Hepatocyte (in vitro differentiated cells): ENCODE results near the gene APBA1. TPM values are rescaled to one million over a fixed set of nuclear protein-coding genes. Genes with fewer than 3 reads are reported as not detected.

Experiments
- DNase-seq: peaks from one replicate; pipeline ENCODE4 v3.0.0-alpha.2; 2016; ENCODE audit warnings: low spot score
- H2AFZ ChIP-seq: fragments of 200-600 bp; sonication (generic); 2 replicates; pipeline ENCODE4 v1.6.0; 2016; ENCODE audit warnings: antibody characterized with exemption, mild to moderate bottlenecking
- H3K27ac ChIP-seq: fragments of 200-600 bp; sonication (generic); 2 replicates; pipeline ENCODE4 v1.5.1; 2016; ENCODE audit warnings: mild to moderate bottlenecking
- H3K27me3 ChIP-seq: fragments of 200-600 bp; sonication (generic); 2 replicates; pipeline ENCODE4 v1.6.1; 2016
- H3K36me3 ChIP-seq: fragments of 200-600 bp; sonication (generic); replicated peaks from 2 replicates; pipeline ENCODE4 v1.5.1; 2016; ENCODE audit warnings: low read depth; ENCODE audit not compliant: insufficient read depth
- H3K4me1 ChIP-seq: fragments of 200-600 bp; sonication (generic); 2 replicates; pipeline ENCODE4 v1.5.1; 2016; ENCODE audit warnings: mild to moderate bottlenecking, moderate library complexity; ENCODE audit not compliant: insufficient read depth
- H3K4me2 ChIP-seq: fragments of 200-600 bp; sonication (generic); 2 replicates; pipeline ENCODE4 v1.6.0; 2016
- H3K4me3 ChIP-seq: fragments of 200-600 bp; sonication (generic); 2 replicates; pipeline ENCODE4 v1.5.1; 2016; ENCODE audit warnings: mild to moderate bottlenecking
- H3K79me2 ChIP-seq: fragments of 200-600 bp; sonication (generic); 2 replicates; pipeline ENCODE4 v1.6.0; 2017; ENCODE audit warnings: mild to moderate bottlenecking
- H3K9me2 ChIP-seq: fragments of 200-600 bp; sonication (generic); replicated peaks from 2 replicates; pipeline ENCODE4 v1.6.0; 2017; ENCODE audit warnings: mild to moderate bottlenecking; ENCODE audit not compliant: insufficient read depth
- H3K9me3 ChIP-seq: fragments of 200-600 bp; sonication (generic); 2 replicates; pipeline ENCODE4 v1.5.1; 2016; ENCODE audit warnings: low read depth, mild to moderate bottlenecking
- H4K20me1 ChIP-seq: fragments of 200-600 bp; sonication (generic); 2 replicates; pipeline ENCODE4 v1.6.0; 2016; ENCODE audit warnings: mild to moderate bottlenecking; ENCODE audit not compliant: insufficient read depth, poor library complexity, severe bottlenecking
- EZH2 ChIP-seq: fragments of 200-600 bp; sonication (generic); IDR thresholded peaks from 2 replicates; pipeline ENCODE4 v1.6.1; 2016; ENCODE audit warnings: antibody characterized with exemption, mild to moderate bottlenecking, borderline replicate concordance
- EZH2phosphoT487 ChIP-seq: fragments of 200-600 bp; sonication (generic); IDR thresholded peaks from one replicate; pipeline ENCODE4 v1.6.1; 2018; ENCODE audit warnings: antibody characterized with exemption, mild to moderate bottlenecking, low read depth, moderate library complexity; ENCODE audit not compliant: unreplicated experiment, severe bottlenecking
- WGBS: methylation state at CpG from one replicate; pipeline ENCODE4 v1.1.6; 2016; ENCODE audit warnings: low lambda C conversion rate; ENCODE audit errors: missing lambda C conversion rate; 5-methylcytosine and 5-hydroxymethylcytosine counted together
- polyA plus RNA-seq: library from polyadenylated mRNA; unstranded; fragments of >200 nt; fragmentation: Nextera tagmentation; extraction: Ambion mirVana; gene quantifications from 2 replicates; pipeline ENCODE4 v1.2.1, GENCODE V29; 2016
- total RNA-seq: library from RNA; depleted of rRNA; stranded (reverse); fragments of >200 nt; gene quantifications from 2 replicates; pipeline ENCODE4 v1.2.3, GENCODE V29; 2014
- TF ChIP-seq, protein P1 (sequence below): fragments of 200-600 bp; sonication (generic); IDR thresholded peaks from 2 replicates; pipeline ENCODE4 v1.5.1; 2016; ENCODE audit warnings: antibody characterized with exemption, mild to moderate bottlenecking; ENCODE audit not compliant: poor library complexity

The APBA1 gene
- total and polyA plus RNA-seq, 2 experiments from 2014 or later, result 1.5 to 12.0 TPM

DNA sequence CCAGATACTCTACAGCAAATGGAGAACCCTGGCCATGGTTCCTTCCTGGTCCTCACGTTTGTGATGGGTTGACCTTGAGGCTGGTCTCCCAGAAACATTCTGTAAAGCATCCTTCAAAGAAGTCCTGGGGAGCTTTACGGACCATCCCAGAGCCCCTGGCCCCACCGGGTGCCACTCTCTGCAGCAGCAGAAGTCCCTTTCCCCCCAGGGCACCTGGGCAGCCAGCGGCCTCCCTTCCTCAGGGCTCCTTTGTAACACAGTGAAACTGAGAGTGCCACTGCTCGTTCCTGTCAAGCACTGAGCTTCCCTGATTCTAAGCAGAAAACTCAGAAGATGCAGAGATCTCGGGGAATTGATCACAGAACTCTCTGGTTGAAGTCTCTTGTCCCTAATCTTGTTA, 242.9 kb downstream of the APBA1 start:
- 81% methylated on average over 6 of the region's 6 CpGs for WGBS
- H3K27me3 ChIP-seq, result no peaks in the 10 kb centered on the region
- no peak overlapping the region for H3K4me2 ChIP-seq
- no peaks in the 10 kb centered on the region for H3K36me3 ChIP-seq
- H3K79me2 ChIP-seq, result no peaks in the 10 kb centered on the region
- TF ChIP-seq, protein P1, sequence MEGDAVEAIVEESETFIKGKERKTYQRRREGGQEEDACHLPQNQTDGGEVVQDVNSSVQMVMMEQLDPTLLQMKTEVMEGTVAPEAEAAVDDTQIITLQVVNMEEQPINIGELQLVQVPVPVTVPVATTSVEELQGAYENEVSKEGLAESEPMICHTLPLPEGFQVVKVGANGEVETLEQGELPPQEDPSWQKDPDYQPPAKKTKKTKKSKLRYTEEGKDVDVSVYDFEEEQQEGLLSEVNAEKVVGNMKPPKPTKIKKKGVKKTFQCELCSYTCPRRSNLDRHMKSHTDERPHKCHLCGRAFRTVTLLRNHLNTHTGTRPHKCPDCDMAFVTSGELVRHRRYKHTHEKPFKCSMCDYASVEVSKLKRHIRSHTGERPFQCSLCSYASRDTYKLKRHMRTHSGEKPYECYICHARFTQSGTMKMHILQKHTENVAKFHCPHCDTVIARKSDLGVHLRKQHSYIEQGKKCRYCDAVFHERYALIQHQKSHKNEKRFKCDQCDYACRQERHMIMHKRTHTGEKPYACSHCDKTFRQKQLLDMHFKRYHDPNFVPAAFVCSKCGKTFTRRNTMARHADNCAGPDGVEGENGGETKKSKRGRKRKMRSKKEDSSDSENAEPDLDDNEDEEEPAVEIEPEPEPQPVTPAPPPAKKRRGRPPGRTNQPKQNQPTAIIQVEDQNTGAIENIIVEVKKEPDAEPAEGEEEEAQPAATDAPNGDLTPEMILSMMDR, result no peak
- TF ChIP-seq EZH2phosphoT487, result no peak
- TF ChIP-seq EZH2, result no peak
- no peak overlapping the region for H3K4me3 ChIP-seq
- DNase-seq, result no peak
- H3K4me1 ChIP-seq, result no peaks in the 10 kb centered on the region
- no peaks in the 10 kb centered on the region for H3K9me3 ChIP-seq
- no peaks in the 10 kb centered on the region for H4K20me1 ChIP-seq
- no peak overlapping the region for H3K27ac ChIP-seq
- no peaks in the 10 kb centered on the region for H3K9me2 ChIP-seq
- H2AFZ ChIP-seq, result no peak overlapping the region

DNA sequence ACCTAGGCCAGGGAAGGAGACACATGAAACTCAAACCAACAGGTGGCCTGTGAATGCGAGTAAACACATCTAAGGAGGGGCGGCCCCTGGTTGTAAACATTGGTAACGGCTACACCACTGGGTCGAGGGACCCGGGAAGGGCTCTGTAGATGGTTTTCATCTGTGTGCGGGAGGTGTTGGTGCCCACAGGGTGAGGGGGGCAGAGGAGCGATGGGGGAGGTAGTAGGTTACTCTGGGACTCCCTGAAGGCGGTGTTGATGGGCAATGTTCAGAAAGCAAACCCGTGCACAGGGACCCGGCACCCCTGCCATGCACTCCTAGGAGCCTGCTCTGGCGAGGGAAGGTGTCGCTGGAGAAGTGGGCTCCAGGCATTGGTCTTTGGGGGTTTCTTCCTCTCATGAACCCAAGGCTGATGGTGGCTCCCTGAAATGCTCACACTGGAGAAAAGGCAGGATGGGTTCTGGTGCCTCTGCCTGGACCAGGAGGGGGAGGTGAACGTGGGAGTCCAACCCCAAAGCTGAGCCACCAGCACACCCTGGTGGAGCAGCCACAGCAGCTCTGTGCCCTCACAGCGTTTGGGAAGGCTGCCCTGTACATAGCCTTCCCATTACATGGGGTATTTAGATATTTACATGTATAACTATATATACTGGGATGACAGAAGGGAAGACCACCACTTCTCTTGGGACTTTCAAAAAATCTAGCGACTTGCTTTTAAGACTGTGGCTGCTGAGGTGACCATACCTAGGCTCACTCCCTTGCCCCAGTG, 244.0 kb downstream of the APBA1 start:
- Histone ChIP-seq H4K20me1 (no peaks in the 10 kb centered on the region), H3K9me3 (no peaks in the 10 kb centered on the region), H3K27ac (no peak overlapping the region), H3K36me3 (no peaks in the 10 kb centered on the region), H3K4me2 (no peak overlapping the region), H3K9me2 (no peaks in the 10 kb centered on the region), H3K27me3 (no peaks in the 10 kb centered on the region), H3K79me2 (no peaks in the 10 kb centered on the region), H2AFZ (no peak overlapping the region), H3K4me3 (no peak overlapping the region), H3K4me1 (no peaks in the 10 kb centered on the region)
- WGBS, result 88% methylated on average over 15 of the region's 15 CpGs
- TF ChIP-seq, protein P1, result no peak
- TF ChIP-seq EZH2phosphoT487 (no peak), EZH2 (no peak)
- DNase-seq, result no peak

DNA sequence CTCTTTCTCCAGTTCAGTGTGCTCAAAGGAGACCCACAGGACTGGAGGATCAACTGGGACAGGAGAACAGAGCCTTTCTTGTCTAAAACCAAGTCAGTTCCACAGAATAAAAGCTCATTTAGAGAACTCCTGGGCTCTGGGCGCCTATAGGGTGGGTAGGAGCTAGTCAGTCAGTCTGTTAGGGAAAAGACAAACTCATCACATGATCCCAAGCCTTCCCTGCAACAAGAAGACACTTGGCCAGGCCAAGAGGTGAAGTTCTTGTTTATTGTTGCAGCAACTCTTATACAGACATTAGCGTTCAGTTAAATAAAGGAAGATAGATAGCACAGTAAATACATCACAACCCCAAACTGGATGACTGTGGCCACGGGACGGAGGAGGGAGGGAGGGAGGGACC, 244.9 kb downstream of the APBA1 start:
- H2AFZ ChIP-seq, result no peak overlapping the region
- no peaks in the 10 kb centered on the region for H4K20me1 ChIP-seq
- no peak overlapping the region for H3K27ac ChIP-seq
- H3K79me2 ChIP-seq, result no peaks in the 10 kb centered on the region
- DNase-seq, result no peak
- H3K36me3 ChIP-seq, result no peaks in the 10 kb centered on the region
- no peaks in the 10 kb centered on the region for H3K9me2 ChIP-seq
- H3K4me2 ChIP-seq, result no peak overlapping the region
- no peaks in the 10 kb centered on the region for H3K9me3 ChIP-seq
- H3K27me3 ChIP-seq, result no peaks in the 10 kb centered on the region
- no peak for TF ChIP-seq EZH2
- TF ChIP-seq, protein P1, result no peak
- no peak for TF ChIP-seq EZH2phosphoT487
- WGBS, result 84% methylated on average over 4 of the region's 4 CpGs
- no peak overlapping the region for H3K4me3 ChIP-seq
- no peaks in the 10 kb centered on the region for H3K4me1 ChIP-seq
